IPS DF 4.7 (cell line): Measurements from ENCODE around the gene DENND1A.
"Not testable (repeated sequence)": the region's sequence is repeated elsewhere in the genome, so short reads cannot be mapped to it uniquely, and the experiment has no call there.

Experiments used
- DNase-seq: peaks from one replicate; pipeline ENCODE4 v3.0.0-alpha.2; 2013; ENCODE audit warnings: low spot score; ENCODE audit errors: extremely low read depth

DENND1A gene

GRCh38 chr9:123417289-123418051 lies 512.5 kb downstream of the DENND1A start:
- DNase-seq, result no peak

DNA sequence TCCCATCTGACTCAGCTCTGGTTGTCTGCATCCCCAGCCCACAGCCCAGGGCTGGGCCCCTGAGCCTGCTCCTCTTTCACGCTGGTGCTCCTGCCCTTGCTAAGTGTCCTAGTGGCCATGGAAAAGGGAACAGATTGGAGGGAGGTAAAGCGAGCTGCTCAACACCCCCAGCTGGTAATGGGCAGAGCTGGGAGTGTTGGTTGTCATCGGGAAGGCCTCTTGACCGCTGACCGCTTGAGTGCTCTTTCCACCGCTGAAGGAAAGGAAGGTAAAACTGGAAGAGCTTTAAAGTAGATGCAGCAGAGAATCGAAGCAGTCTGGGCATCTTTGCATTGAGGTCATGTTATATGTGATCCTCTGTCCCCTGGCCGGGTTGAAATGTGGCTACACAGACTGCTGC lies 513.8 kb downstream of the DENND1A start:
- DNase-seq, result no peak

GRCh38 chr9:123414936-123415930 lies 514.7 kb downstream of the DENND1A start:
- no peak for DNase-seq

- DNase-seq, result no peak
These were observed 515.7 kb downstream of the DENND1A start for GRCh38 chr9:123414204-123414603.

DNA sequence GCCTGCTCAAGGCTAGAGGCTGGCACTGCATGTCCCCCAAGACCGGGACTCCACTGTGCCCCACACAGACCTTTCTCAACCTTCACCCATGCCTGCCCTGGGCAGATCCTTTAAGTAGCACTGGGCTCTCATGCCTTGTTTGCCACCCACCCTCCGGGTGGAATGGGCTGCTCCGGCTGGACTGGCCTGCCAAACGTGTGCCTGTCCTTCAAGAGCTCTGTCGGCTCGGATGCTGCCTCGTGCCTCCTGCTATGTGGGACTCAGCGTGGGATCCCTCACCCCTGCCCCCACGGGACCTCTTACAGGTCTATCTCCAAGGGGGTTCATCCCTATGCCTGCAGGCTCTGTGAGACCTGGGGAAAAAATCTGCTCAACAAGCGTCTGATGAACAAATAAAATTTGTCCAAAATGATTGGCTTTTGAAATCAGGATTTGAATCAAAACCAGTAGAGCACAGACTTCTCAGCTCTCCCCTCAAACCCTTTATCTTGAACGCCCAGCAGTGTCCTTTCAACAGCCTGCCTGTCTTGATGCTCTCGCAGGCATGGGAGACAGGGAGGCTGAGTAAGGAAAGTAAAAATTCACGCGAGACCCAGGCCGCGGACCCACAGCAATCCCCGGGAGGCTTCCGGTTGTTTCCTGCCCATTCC lies 517.6 kb downstream of the DENND1A start:
- no peak for DNase-seq

DNA sequence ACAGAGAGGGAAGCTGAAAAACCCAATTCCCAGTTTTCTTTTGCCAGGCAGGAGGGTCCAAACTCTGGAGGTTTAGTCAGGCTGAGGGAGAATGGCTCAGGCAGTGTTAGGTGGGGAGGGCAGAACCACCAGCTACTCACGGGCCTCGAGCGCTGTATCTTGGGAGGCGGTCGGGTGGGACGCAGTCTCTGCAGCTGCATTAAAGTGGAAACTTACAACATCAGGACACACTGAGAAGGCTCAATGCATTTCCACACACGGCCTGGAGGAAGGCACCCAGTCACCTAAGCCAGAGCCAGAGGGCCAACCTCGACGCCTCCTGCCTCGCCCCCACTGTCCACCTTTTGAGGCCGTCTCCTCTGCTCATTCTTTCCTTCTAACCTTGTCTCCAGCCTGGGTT lies 518.3 kb downstream of the DENND1A start:
- DNase-seq, result no peak

GRCh38 chr9:123411191-123411590 lies 518.7 kb downstream of the DENND1A start:
- no peak for DNase-seq

DNA sequence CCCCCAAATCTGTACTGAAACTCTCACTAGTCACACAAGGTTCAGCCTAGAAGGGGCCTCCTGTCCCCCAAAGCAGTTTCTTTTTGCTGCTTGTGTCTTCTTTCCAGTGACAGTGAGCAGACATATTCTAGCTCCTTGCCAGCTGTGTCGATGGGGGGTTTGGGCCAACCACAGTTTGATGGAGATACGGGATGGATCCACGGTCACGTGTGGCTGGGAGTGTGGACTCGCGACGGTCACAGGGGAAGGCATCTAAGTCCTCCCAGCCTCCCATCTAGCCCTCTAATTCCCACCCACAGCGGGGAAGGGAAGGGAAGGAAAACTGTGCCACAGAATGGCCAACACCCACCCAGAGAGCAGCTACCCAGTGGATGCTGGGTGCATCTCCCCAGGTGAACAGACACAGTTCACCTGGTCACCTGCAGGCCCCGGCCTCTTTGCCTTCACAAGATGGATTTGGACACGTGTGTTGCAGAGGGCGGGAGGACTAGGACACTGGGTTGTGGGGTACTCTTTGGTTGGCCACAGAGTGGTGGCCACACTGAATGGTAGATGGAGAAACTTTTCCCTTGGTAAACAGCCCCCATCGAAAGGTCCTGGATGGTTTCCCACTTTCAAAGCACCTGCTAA lies 519.5 kb downstream of the DENND1A start:
- no peak for DNase-seq

DNA sequence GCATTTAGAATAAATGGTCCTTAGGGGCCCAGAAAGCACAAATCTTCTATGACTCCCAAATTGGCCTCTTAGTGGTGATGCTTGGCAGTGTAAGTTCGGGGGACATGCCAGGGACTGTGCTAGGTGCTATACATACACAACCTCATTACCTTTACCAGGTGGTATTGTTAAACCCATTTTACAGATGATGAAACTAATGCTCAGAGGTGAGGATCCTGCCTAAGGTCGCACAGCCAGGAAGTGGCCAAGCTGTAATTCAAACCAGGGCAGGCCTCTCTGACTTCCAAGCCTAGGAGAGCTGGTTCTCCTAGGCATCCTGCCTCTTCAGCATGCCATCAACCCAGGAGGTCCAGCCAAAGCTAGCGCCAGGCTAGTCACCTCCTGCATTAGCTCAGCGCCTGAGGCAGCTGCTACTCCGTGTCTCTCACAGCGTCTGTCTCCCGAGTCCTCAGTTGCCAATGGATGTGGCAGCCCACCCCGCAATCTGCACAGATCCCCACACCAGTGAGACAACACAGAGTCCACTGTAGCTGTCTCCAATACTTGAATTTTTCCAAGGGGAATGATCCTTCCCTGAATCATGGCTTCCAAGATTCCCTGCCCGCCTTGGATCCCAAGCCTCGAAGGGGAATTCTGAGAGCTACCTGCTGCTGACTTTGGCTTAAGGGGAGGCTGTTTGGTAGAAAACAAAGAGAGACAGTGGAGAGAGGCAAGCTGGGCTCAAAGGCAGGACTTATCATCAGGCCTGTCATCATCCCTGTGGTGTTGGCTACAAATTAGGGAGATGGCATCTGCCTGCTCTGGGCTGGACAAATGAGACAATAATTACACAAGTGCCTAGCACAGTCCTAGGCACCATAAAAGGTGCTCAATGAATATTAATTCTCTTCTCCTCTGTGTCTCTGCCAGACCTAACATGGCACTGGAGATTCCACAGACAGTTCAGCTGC lies 521.3 kb downstream of the DENND1A start:
- DNase-seq, result no peak

- DNase-seq, result no peak
These were observed 522.6 kb downstream of the DENND1A start for GRCh38 chr9:123407217-123407851.

DNA sequence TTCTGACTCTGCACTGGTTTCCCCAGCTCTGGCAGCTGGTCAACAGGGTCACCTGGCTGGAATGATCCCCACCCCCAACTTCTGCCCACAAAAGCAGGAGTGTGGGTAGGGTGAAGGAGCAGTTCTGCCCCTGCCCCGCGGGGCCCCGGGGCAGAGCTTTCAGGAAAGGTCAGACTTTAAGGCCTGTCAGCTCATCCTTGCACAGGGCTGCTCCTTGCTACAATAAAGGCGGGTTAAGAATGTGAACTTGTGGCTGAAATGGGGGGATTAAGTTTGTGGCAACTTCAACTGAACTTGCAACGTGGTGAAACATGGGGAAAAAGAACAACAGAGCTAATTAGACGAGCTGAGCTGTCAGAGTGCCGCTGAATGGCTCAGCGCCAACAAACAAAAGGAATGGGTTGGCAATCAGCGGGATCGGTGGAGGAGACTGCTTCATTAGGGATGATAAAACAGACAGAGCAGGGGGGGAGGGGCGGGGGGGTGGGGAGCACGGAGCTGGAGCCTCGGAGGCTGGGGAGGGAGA lies 523.2 kb downstream of the DENND1A start:
- no peak for DNase-seq

GRCh38 chr9:123406016-123406415 lies 523.9 kb downstream of the DENND1A start:
- no peak for DNase-seq

GRCh38 chr9:123402981-123403509 lies 526.9 kb downstream of the DENND1A start:
- DNase-seq, result no peak

- DNase-seq, result no peak
These were observed 527.9 kb downstream of the DENND1A start for GRCh38 chr9:123401879-123402513.

GRCh38 chr9:123400926-123401503 lies 528.9 kb downstream of the DENND1A start:
- no peak for DNase-seq

- DNase-seq, result no peak
These were observed 530.0 kb downstream of the DENND1A start for GRCh38 chr9:123399803-123400378.

DNA sequence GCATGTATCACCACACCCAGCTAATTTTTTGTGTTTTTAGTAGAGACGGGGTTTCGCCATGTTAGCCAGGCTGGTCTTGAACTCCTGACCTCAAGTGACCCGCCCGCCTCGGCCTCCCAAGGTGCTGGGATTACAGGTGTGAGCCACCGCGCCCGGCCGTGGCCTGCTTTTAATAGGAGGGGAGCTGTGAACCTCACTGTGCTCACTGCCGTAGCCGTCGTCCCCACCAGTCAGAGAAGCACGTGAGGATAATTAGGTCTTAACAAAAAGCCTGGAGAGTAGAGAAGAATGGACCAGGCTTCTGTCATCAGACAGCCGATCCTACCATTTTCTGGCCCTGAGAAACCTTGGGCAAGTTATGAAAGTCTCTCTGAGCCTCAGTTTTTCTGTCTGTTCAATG lies 531.0 kb downstream of the DENND1A start:
- DNase-seq, result not testable (repeated sequence)

- DNase-seq, result no peak
These were observed 532.0 kb downstream of the DENND1A start for GRCh38 chr9:123397975-123398374.
